Fibroblast of mammary gland (primary cell): Measurements from ENCODE around the gene PDE8A.
A peak's percentile ranks its signal among the peaks of the same experiment; 100 is the strongest.

Experiments used
- DNase-seq: peaks from one replicate; pipeline ENCODE4 v3.0.0-alpha.2; 2010; ENCODE audit warnings: low read depth
- H3K4me3 ChIP-seq: 2 replicates; pipeline ENCODE4 v1.5.1; 2011; ENCODE audit warnings: low read depth, mild to moderate bottlenecking, low read length, moderate library complexity; ENCODE audit not compliant: control insufficient read depth
- CTCF ChIP-seq: conservative IDR thresholded peaks from 2 replicates; pipeline ENCODE4 v1.5.1; 2011; ENCODE audit warnings: low read depth, low read length, inconsistent platforms; ENCODE audit not compliant: control insufficient read depth, insufficient read depth

Gene PDE8A

GRCh38 chr15:85041230-85041629 lies 59.6 kb downstream of the PDE8A start:
- TF ChIP-seq CTCF, result no peak
- no peak overlapping the region for H3K4me3 ChIP-seq
- no peak for DNase-seq

DNA sequence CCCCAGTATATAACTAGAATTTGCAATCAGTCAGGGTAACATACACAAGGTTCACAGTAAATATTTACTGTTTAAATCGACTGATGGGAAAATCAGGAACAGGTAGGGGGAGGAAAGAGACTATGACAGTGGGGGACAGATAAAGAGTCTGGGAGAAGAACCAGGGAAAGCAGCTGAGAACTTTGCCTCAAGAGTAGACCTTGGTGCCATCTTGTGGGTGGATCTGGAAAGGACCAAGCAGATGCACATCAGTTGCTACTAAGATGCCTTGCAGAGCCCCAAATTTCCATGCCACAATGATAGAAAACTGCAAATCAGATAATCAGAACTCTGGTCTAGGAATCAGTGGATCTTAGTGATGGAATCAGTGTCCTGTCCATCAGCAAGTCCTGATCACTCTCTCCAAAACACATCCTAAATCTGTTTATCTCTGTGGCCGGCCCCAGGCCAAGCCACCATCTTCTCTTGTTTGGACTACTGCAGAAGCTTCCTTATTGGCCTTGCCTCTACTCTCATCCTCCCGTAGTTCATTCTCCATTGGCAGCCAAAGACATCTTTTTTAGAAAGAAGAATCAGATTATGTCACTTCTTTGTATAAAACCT lies 62.7 kb downstream of the PDE8A start:
- DNase-seq, result peak; percentile 76
- no peak overlapping the region for H3K4me3 ChIP-seq
- TF ChIP-seq CTCF, result peak; percentile 74

DNA sequence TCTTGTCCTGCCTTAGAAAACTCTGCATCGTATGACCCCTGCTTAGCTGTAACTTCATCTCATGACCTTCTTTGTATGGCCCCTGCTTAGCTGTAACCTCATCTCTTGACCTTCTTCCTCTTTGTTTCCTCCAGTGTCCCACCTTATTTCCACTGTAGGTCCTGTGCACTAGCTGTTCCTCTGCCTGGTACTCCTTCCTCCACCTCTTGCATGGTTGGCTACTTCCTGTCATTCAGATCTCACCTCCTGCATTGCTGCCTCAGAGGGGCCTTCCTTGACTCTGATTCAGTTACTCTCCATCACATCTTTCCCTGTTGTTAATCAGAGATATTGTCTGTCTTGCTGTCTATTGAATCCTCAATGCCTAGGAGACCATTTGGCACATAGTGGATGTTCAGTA lies 63.2 kb downstream of the PDE8A start:
- no peak for DNase-seq
- no peak for TF ChIP-seq CTCF

DNA sequence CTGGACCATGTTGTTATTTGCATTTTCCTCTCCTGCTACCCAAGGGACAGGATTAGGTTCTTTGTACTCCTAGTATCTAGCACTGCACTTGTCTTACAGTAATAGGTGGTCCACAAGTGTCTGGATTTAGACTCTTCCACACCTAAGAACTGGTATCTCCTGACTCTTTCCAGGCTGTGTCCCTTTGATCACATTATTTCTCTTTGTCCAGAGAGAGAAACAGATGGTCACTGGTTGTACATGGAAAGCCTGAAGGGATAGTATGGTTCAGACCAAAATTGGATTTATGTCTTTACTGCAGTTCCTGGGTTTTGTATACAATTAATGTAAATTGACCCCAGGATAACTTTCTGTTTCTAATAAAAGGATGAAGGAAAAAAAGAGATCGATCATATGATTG lies 64.0 kb downstream of the PDE8A start:
- no peak for TF ChIP-seq CTCF
- H3K4me3 ChIP-seq, result no peak overlapping the region
- DNase-seq, result no peak

More for the DNA sequence above, 63.2 kb downstream of the PDE8A start:
- no peak overlapping the region for H3K4me3 ChIP-seq

- H3K4me3 ChIP-seq, result no peak overlapping the region
- TF ChIP-seq CTCF, result no peak
- peak; percentile 90 for DNase-seq
Measured at GRCh38 chr15:85047271-85047948, 65.8 kb downstream of the PDE8A start.

DNA sequence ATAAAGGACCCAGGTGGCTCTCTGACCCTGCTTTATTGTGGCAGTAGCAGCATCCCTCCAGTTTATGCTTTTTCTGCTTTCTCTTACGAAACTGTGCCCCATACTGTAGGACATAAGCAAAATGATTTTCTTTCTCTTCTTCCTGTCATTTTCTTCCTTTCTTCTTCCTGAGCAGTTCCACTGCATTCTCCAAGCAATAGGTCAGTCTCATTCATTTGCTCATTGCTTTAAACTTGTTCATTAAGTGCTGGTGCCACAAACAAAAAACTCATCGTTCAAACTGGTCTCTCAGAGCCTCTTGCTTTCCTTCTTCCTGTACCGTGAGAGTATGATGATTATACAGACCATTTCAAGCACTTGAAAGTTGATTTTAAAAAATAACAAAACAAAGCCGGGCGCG lies 66.8 kb downstream of the PDE8A start:
- H3K4me3 ChIP-seq, result no peak overlapping the region
- no peak for DNase-seq
- no peak for TF ChIP-seq CTCF
